Gastrocnemius medialis (tissue), 4 donors: ENCODE data around the gene ANKH.

ENCODE experiments used
- POLR2A ChIP-seq, 2 donors: fragments of 450-650 bp; IDR thresholded peaks; one replicate each; pipeline ENCODE4 v1.6.1; 2017; ENCODE audit warnings: antibody characterized with exemption in 2 of 2, mild to moderate bottlenecking in 2 of 2, moderate library complexity in 2 of 2
- TF ChIP-seq, protein P1 (sequence below), 5 experiments: fragments of 450-650 bp in 3 of 5; fragments of 200-600 bp in 2 of 5; sonication (generic) in 2 of 5; IDR thresholded peaks in 4 of 5; conservative IDR thresholded peaks in 1 of 5; 1 replicate in 4 of 5; 2 replicates in 1 of 5; pipeline ENCODE4 v1.5.1; 2016 to 2019; ENCODE audit warnings: antibody characterized with exemption in 5 of 5, mild to moderate bottlenecking in 3 of 5, moderate library complexity in 3 of 5

DNA sequence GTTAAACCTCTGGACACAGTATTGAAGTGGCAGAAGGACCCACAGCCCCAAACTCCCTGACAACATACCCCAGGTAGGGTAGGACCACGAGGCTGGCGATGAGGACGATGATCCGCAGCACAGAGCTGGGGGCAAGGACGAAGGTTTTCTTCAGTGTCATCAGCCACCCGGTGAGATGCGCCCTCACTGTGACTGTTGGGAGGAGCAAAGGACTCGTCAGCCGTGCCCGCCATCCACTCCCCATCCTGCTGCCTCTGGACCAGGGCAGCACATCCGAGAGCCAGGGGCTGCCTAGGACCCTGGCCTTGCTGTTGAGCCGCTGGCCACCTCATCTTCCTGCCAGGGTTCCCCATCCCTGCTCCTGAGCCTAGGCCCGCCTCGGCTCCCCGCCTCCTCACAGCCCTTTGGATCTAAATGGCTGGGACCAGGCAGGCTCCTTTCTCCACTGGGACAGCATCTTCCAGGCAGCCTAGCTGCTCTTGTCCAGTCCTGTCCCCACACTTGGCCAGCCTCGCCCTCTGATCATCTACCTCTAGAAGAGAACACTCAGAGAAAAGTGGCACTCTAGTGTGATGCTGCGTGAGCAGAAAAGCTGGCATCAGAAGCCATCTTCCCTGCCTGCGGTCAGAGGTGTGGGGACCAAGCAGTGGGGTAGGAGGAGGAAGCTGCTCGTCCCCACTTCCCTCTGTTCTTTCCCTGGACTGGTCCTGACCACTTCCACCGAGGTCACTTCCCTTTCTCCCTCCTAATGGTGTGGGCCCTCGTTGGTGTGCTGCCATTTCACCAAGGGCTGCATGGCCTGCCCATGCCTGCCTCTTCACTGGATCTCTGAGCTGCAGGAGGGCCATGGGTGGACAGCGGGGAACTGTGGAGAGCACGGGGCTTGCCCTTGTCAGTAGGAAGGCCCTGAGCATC lies 157.8 kb downstream of the ANKH start:
- TF ChIP-seq, protein P1, sequence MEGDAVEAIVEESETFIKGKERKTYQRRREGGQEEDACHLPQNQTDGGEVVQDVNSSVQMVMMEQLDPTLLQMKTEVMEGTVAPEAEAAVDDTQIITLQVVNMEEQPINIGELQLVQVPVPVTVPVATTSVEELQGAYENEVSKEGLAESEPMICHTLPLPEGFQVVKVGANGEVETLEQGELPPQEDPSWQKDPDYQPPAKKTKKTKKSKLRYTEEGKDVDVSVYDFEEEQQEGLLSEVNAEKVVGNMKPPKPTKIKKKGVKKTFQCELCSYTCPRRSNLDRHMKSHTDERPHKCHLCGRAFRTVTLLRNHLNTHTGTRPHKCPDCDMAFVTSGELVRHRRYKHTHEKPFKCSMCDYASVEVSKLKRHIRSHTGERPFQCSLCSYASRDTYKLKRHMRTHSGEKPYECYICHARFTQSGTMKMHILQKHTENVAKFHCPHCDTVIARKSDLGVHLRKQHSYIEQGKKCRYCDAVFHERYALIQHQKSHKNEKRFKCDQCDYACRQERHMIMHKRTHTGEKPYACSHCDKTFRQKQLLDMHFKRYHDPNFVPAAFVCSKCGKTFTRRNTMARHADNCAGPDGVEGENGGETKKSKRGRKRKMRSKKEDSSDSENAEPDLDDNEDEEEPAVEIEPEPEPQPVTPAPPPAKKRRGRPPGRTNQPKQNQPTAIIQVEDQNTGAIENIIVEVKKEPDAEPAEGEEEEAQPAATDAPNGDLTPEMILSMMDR (IDR thresholded peaks at IDR 0.05 in 4 of 5, conservative IDR thresholded peaks at IDR 0.05 in 1 of 5), result no peak
- TF ChIP-seq POLR2A (IDR thresholded peaks at IDR 0.05), result no peak
